WTC11 (cell line): ENCODE measurements around the gene KRTAP19-5. TPM values are rescaled to one million over a fixed set of nuclear protein-coding genes. Genes with fewer than 3 reads are reported as not detected.

Source experiments
- ATAC-seq: fragments of 200-7000 bp; cut with Tn5 transposase; 2 replicates; pipeline ENCODE4 v1.10.0; 2021; ENCODE audit warnings: mild to moderate bottlenecking, moderate library complexity
- CTCF ChIA-PET: fragments of 300-600 bp; sonication (Branson Sonifier 250); formaldehyde crosslinking; loops from one replicate; lab custom pipeline; 2021; ENCODE audit warnings: antibody characterized with exemption; lab: Charles Lee
- POLR2A ChIA-PET: fragments of 350-600 bp; sonication (Branson Sonifier 250); formaldehyde crosslinking; loops from one replicate; lab custom pipeline; 2021; ENCODE audit warnings: antibody characterized with exemption; lab: Charles Lee
- DNase-seq: peaks from one replicate; pipeline ENCODE4 v3.0.0; 2021; ENCODE audit warnings: low spot score
- H3K27ac Mint-ChIP-seq: 2 replicates; pipeline ENCODE4 v1.8.0; 2021; ENCODE audit warnings: mixed read lengths
- H3K27me3 Mint-ChIP-seq: 2 replicates; pipeline ENCODE4 v1.8.0; 2021; ENCODE audit warnings: low read depth, mild to moderate bottlenecking, moderate library complexity, mixed read lengths
- H3K36me3 Mint-ChIP-seq: 2 replicates; pipeline ENCODE4 v1.8.0; 2021; ENCODE audit warnings: mixed read lengths
- H3K4me1 Mint-ChIP-seq: 2 replicates; pipeline ENCODE4 v1.8.0; 2022; ENCODE audit warnings: mixed read lengths
- H3K4me3 Mint-ChIP-seq: 2 replicates; pipeline ENCODE4 v1.8.0; 2021; ENCODE audit warnings: mild to moderate bottlenecking, moderate library complexity, mixed read lengths
- H3K9me3 Mint-ChIP-seq: 2 replicates; pipeline ENCODE4 v1.8.0; 2021; ENCODE audit warnings: mixed read lengths
- AFF4 ChIP-seq: sonication (generic); formaldehyde crosslinking; IDR thresholded peaks from 2 replicates; pipeline ENCODE4 v1.8.1; 2023; ENCODE audit warnings: mild to moderate bottlenecking, missing genetic modification reagents, borderline replicate concordance
- ATF2 ChIP-seq: sonication (generic); formaldehyde crosslinking; IDR thresholded peaks from 2 replicates; pipeline ENCODE4 v1.8.1; 2022; ENCODE audit warnings: low read depth, missing genetic modification reagents, borderline replicate concordance
- ATF6 ChIP-seq: sonication (generic); formaldehyde crosslinking; IDR thresholded peaks from 2 replicates; pipeline ENCODE4 v1.8.1; 2023; ENCODE audit warnings: mild to moderate bottlenecking, missing genetic modification reagents
- CDX4 ChIP-seq: fragments of 250-450 bp; sonication (Bioruptor Pico); IDR thresholded peaks from 2 replicates; pipeline ENCODE4 v1.9.0; 2021; ENCODE audit warnings: moderate library complexity, mild to moderate bottlenecking, inconsistent platforms, borderline replicate concordance
- E2F5 ChIP-seq: sonication (generic); formaldehyde crosslinking; IDR thresholded peaks from 2 replicates; pipeline ENCODE4 v1.8.1; 2022; ENCODE audit warnings: mild to moderate bottlenecking, moderate library complexity, missing genetic modification reagents
- ESRRA ChIP-seq: sonication (generic); formaldehyde crosslinking; IDR thresholded peaks from 2 replicates; pipeline ENCODE4 v1.8.1; 2022; ENCODE audit warnings: mild to moderate bottlenecking, missing genetic modification reagents, borderline replicate concordance
- ETV6 ChIP-seq: sonication (generic); formaldehyde crosslinking; IDR thresholded peaks from 2 replicates; pipeline ENCODE4 v1.8.1; 2022; ENCODE audit warnings: mild to moderate bottlenecking, missing genetic modification reagents
- GRHL2 ChIP-seq: fragments of 250-450 bp; sonication (Bioruptor Pico); IDR thresholded peaks from 2 replicates; pipeline ENCODE4 v1.8.0; 2022; ENCODE audit warnings: mild to moderate bottlenecking, moderate library complexity; ENCODE audit not compliant: insufficient replicate concordance, severe bottlenecking
- GTF2I ChIP-seq: fragments of 250-450 bp; sonication (Bioruptor Pico); conservative IDR thresholded peaks from 2 replicates; pipeline ENCODE4 v1.4.0; 2021; ENCODE audit warnings: mild to moderate bottlenecking
- HMGXB4 ChIP-seq: sonication (generic); formaldehyde crosslinking; IDR thresholded peaks from 2 replicates; pipeline ENCODE4 v1.8.1; 2023; ENCODE audit warnings: mild to moderate bottlenecking, moderate library complexity, missing genetic modification reagents
- JUN ChIP-seq: sonication (generic); formaldehyde crosslinking; IDR thresholded peaks from 2 replicates; pipeline ENCODE4 v1.8.0; 2023; ENCODE audit warnings: mild to moderate bottlenecking, missing genetic modification reagents
- NFATC4 ChIP-seq: fragments of 250-450 bp; sonication (Bioruptor Pico); IDR thresholded peaks from 2 replicates; pipeline ENCODE4 v1.9.0; 2021; ENCODE audit warnings: mild to moderate bottlenecking
- OVOL2 ChIP-seq: fragments of 250-450 bp; sonication (Bioruptor Pico); IDR thresholded peaks from 2 replicates; pipeline ENCODE4 v1.9.0; 2021; ENCODE audit warnings: mild to moderate bottlenecking, borderline replicate concordance
- SMAD4 ChIP-seq: sonication (generic); formaldehyde crosslinking; IDR thresholded peaks from 2 replicates; pipeline ENCODE4 v1.8.0; 2022; ENCODE audit warnings: mild to moderate bottlenecking, missing genetic modification reagents
- TEAD1 ChIP-seq: sonication (generic); formaldehyde crosslinking; IDR thresholded peaks from 2 replicates; pipeline ENCODE4 v1.8.0; 2022; ENCODE audit warnings: mild to moderate bottlenecking, missing genetic modification reagents
- TEAD4 ChIP-seq: sonication (generic); formaldehyde crosslinking; IDR thresholded peaks from 2 replicates; pipeline ENCODE4 v1.8.0; 2022; ENCODE audit warnings: mild to moderate bottlenecking, missing genetic modification reagents
- TP53 ChIP-seq: sonication (generic); formaldehyde crosslinking; IDR thresholded peaks from 2 replicates; pipeline ENCODE4 v1.8.1; 2023; ENCODE audit warnings: mild to moderate bottlenecking, missing genetic modification reagents
- ZNF138 ChIP-seq: sonication (generic); formaldehyde crosslinking; conservative IDR thresholded peaks from 2 replicates; pipeline ENCODE4 v1.8.1; 2022; ENCODE audit warnings: mild to moderate bottlenecking, moderate library complexity, missing genetic modification reagents
- ZNF232 ChIP-seq: sonication (generic); formaldehyde crosslinking; IDR thresholded peaks from 2 replicates; pipeline ENCODE4 v1.8.0; 2022; ENCODE audit warnings: mild to moderate bottlenecking, missing genetic modification reagents
- ZNF671 ChIP-seq: fragments of 250-450 bp; sonication (Bioruptor Pico); IDR thresholded peaks from 2 replicates; pipeline ENCODE4 v1.8.0; 2021; ENCODE audit warnings: mild to moderate bottlenecking
- total RNA-seq: library from RNA; stranded (reverse); gene quantifications from 3 replicates; pipeline ENCODE4 v1.2.3, GENCODE V29; 2021

The KRTAP19-5 gene
- total RNA-seq, 1 experiment from 2014 or later = not detected

GRCh38 chr21:30479259-30479658, 22.7 kb downstream of the KRTAP19-5 start:
- no peaks in the 10 kb centered on the region for H3K27me3 Mint-ChIP-seq
- no peak for TF ChIP-seq ATF2 (CRISPR knock-in tag)
- no peak for TF ChIP-seq TEAD4 (CRISPR knock-in tag)
- no peak overlapping the region for H3K4me3 Mint-ChIP-seq
- H3K4me1 Mint-ChIP-seq = peaks cover 4% of the 10 kb centered on the region; the same call in 1 of the 2 replicates
- ATAC-seq (no peak), DNase-seq (no peak)
- CTCF ChIA-PET = no interaction called here
- POLR2A ChIA-PET = no interaction called here
- no peak overlapping the region for H3K27ac Mint-ChIP-seq
- H3K36me3 Mint-ChIP-seq = no peaks in the 10 kb centered on the region
- H3K9me3 Mint-ChIP-seq = no peaks in the 10 kb centered on the region; the same call in 1 of the 2 replicates

- TF ChIP-seq GRHL2 (no peak), TEAD1 (CRISPR knock-in tag) (no peak), ATF6 (CRISPR knock-in tag) (no peak), OVOL2 (CRISPR knock-in tag) (no peak), ESRRA (CRISPR knock-in tag) (no peak), ZNF138 (no peak)
- TF ChIP-seq, all 79 proteins: peak for 0
- H3K4me3 Mint-ChIP-seq = no peak overlapping the region
- H3K9me3 Mint-ChIP-seq = no peaks in the 10 kb centered on the region; the same call in 1 of the 2 replicates
- H3K36me3 Mint-ChIP-seq = no peaks in the 10 kb centered on the region
- no peak for ATAC-seq
- H3K27me3 Mint-ChIP-seq = no peaks in the 10 kb centered on the region
- DNase-seq = no peak
- H3K27ac Mint-ChIP-seq = no peak overlapping the region
- ChIA-PET POLR2A (no interaction called here), CTCF (no interaction called here)
- peaks cover 4% of the 10 kb centered on the region; the same call in 1 of the 2 replicates for H3K4me1 Mint-ChIP-seq
These were observed 23.9 kb downstream of the KRTAP19-5 start for GRCh38 chr21:30478004-30478403.

- CTCF ChIA-PET = no interaction called here
- H3K36me3 Mint-ChIP-seq = no peaks in the 10 kb centered on the region
- TF ChIP-seq GTF2I (CRISPR knock-in tag) (no peak), AFF4 (CRISPR knock-in tag) (no peak), JUN (no peak), TP53 (CRISPR knock-in tag) (no peak), HMGXB4 (CRISPR knock-in tag) (no peak), E2F5 (CRISPR knock-in tag) (no peak), GRHL2 (no peak), CDX4 (CRISPR knock-in tag) (no peak), NFATC4 (CRISPR knock-in tag) (no peak), ETV6 (no peak), SMAD4 (CRISPR knock-in tag) (no peak), ZNF671 (no peak), ZNF232 (CRISPR knock-in tag) (no peak)
These were observed 32.8 kb downstream of the KRTAP19-5 start for GRCh38 chr21:30468900-30469714.

More at GRCh38 chr21:30468900-30469714, 32.8 kb downstream of the KRTAP19-5 start:
- Mint-ChIP-seq H3K27ac (no peak overlapping the region), H3K9me3 (no peaks in the 10 kb centered on the region), H3K4me3 (no peak overlapping the region), H3K4me1 (no peaks in the 10 kb centered on the region), H3K27me3 (no peaks in the 10 kb centered on the region)
- DNase-seq (no peak), ATAC-seq (no peak)
- POLR2A ChIA-PET = no interaction called here
